ACHN (cell line): ENCODE measurements around the gene TTLL7.

Experiments
- DNase-seq: peaks from one replicate; pipeline ENCODE4 v3.0.0-alpha.2; 2015
- in situ Hi-C: cut with HindIII; loops from 2 replicates; pipeline ENCODE4 v1.10.0; 2017; ENCODE audit warnings: low sequenced_read_pairs, low pct_ligation_motif_present, low pct_unique_long_range_greater_than_20kb

Gene TTLL7

DNA sequence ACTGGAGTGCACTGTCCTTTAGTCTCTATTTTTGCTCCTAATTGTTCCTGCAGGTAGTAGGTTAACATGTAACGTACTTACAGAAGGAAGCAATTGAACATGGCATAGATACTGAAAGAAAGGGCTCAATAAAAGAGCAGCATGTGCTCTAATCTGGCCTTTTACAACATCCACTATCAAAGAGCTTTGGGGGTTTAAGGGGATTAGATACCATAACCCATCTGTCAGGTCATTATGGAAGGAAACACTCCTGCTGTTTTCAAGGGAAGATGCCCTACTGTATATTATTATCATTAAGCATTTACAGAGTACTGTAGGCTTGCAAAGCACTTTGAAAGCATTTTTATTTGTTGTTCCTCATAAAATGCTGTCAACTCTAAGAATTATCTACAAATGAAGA is 152.8 kb downstream of the TTLL7 start:
- in situ Hi-C loops = no loop called here
- no peak for DNase-seq

DNA sequence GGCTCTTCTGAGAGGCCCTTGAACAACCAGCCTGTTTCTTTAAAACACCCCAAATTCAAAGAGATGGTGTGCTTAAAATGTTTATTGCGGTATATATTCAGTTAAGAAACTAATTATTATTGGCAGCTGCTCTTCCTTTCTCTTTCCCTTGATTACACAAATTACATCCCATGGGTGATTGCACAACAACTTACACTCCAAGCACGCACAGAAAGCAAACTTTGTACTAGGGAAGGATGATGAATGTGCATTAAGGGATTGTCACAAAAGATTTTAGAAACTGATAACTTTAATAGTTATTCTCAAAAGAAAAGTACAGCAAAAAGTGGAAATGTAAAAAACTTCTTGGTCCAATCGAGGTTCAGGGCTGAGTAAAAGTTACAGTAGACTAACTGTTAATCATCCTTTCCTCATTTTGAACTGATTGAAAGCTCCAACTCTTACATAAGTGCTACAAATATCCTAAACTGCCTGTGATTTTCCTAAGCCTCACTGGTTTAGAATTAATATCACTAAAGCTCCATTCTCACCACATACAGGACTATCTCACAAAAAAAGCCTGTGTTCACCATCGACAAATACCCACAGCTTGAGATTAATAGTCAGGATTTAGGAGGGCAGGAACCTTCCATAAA is 153.4 kb downstream of the TTLL7 start:
- in situ Hi-C loops = no loop called here
- DNase-seq = no peak

DNA sequence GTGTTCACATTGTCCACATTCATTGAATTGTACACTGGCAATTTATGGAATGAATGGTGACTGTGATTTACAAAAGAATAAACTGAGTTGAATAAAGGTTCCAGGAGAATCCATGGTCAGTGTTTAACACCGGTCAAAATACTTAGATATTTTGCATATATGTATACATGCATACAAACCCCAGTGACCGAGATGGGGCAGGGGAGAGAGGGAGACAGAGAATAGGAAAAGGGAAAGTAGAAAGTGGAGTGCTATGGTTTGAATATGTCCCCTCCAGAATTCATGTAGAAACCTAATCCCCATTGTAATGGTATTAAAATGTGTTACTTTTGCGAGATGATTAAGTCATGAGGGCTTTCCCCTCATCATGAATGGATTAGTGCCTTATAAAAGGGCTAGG is 154.4 kb downstream of the TTLL7 start:
- no peak for DNase-seq
- in situ Hi-C loops = no loop called here

DNA sequence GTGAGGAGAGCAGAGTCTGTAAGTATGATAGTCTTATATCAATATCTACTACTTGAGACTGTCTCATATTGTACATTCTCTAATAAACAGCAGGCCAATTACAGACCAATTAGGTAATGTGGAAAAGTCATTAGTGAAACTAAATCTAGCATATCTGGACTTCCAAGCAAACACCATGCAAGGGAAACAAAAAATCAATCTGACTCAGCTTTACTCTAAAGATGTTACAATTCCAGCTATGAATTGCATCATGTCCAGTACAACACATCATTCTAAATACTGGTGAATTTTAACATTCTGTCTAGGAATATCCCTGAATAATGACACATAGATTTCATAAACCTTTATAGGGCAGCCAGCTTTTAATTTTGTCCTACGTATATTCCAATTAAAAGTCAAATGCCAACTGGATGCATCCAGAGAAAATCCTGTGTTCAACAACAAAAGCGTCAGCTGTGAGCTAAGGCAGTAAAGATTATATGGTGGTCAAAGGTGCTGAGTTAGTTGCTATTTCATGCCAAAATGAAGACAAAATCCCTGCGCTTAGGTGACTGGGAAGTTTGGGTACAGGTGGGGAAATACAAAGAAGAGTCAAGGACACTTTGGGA is 159.3 kb downstream of the TTLL7 start:
- DNase-seq = no peak
- in situ Hi-C loops = no loop called here

DNA sequence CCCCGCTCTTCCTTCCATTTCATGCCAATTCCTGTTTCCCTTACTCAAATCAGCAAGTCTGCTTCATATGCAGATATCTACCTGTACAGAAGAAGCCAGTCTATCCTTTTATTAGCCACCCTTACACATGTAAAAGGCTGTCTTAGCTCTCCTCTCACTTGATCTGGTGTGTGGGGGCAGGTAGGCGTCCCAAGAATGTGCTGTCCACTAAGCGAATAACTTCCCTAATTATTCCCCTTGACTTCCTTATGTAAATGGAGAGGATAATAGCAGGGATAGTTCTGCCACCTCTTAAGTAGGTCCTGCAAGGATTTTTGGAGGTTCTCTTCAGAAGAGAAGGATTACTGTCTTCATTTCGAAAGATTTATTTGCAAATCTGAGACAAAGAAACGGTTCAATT is 160.4 kb downstream of the TTLL7 start:
- DNase-seq = no peak
- in situ Hi-C loops = no loop called here

GRCh38 chr1:83836543-83836942 is 162.4 kb downstream of the TTLL7 start:
- DNase-seq = no peak
- in situ Hi-C loops = no loop called here

DNA sequence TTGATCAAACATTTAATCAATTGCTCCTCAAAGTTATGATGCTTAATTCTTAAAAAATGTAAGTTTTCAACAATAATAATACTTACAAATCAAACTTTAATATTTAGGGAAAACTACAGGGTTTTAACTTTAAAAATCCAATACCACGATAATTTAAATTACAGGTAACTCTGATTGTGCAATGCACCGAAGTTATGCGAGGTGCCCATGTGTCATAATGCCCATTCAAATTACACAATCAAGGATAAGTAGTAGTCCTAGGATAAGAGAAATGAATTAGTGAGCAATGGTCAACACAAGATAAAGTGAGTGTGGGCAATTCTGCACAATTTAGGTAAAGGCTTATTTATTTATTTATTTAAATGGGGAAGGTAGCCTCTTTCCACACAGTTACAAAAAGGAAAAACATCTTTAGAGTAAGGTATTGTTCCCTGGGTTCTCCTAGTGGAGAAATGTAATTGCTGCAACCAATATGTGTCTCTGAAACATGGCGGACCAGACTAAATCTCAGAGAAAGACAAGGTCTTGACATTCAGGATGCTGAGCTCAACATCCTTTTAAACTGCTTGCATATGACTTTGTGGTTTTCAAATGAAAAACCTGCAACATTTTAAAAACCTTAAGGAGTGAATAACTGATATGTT is 164.2 kb downstream of the TTLL7 start:
- in situ Hi-C loops = no loop called here
- no peak for DNase-seq

GRCh38 chr1:83832194-83832593 is 166.7 kb downstream of the TTLL7 start:
- no peak for DNase-seq
- in situ Hi-C loops = no loop called here

GRCh38 chr1:83829106-83829505 is 169.8 kb downstream of the TTLL7 start:
- in situ Hi-C loops = no loop called here
- no peak for DNase-seq

- in situ Hi-C loops = no loop called here
Observed at GRCh38 chr1:83828456-83828855, 170.5 kb downstream of the TTLL7 start.

DNA sequence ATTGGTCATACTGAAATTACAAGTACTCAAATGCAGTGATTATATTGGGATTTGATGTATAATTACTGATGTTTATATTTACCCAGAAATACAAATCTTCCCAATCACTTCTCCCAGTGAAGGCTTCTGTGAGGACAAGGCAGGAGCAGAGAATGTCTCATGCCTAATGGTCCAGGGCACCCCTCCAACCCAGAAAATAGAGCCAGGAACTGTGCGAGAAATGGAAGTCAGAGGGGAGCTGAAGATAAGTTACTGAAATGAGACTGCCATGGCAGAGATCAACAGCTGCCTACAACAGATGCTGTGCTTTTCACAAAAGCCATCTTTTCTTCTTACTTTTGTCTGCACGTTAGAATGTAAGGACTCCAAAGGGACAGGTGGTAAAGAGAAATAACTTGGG is 171.2 kb downstream of the TTLL7 start:
- no peak for DNase-seq
- in situ Hi-C loops = no loop called here

More at GRCh38 chr1:83828456-83828855, 170.5 kb downstream of the TTLL7 start:
- DNase-seq = no peak

GRCh38 chr1:83822208-83822607 is 176.7 kb downstream of the TTLL7 start:
- in situ Hi-C loops = no loop called here
- DNase-seq = no peak

DNA sequence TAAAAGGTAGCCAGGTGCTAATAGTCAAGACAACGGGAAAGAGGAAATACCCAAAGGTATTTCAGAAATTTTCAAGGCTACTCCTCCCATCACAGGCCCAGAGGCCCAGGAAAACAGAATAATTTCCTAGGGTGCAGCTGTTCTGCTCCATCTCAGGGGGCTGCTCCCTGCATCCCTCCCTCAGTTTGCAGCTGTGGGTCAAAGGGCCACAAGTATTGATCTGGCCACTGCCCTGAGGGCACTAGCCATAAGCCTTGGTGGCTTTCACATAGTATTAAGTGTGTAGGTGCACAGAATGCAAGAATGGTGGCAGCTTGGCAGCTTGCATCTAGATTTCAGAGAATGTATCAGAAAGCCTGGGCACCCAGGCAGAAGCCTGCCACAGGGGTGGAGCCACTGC is 179.5 kb downstream of the TTLL7 start:
- DNase-seq = no peak
- in situ Hi-C loops = no loop called here

- no peak for DNase-seq
Observed at GRCh38 chr1:83818916-83819315, 180.0 kb downstream of the TTLL7 start.

DNA sequence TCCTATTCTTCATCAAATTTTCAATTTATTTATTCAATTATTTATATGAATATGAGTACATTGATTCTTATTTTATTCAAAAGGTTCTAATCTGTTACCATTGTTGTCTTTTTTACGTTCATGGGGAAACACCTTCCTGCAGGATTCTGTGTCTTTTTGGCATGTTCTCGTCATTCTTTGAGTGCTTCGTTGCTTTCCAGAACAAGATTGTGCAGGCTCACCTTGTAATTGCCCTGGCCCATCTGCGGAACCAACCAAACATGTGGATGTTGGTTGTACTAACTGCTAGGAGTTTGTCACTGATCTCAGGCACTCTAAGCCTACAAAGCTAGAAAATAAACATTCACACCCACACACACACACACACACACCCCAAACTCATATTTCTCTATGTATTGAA is 182.1 kb downstream of the TTLL7 start:
- in situ Hi-C loops = no loop called here

More at GRCh38 chr1:83818916-83819315, 180.0 kb downstream of the TTLL7 start:
- in situ Hi-C loops = no loop called here

GRCh38 chr1:83815330-83815729 is 183.6 kb downstream of the TTLL7 start:
- no peak for DNase-seq
- in situ Hi-C loops = no loop called here

More for the DNA sequence above, 182.1 kb downstream of the TTLL7 start:
- no peak for DNase-seq
